PC-9 (cell line): ENCODE results near the gene BCAT1.

Source experiments
- CTCF ChIP-seq: fragments of 200-600 bp; sonication (generic); conservative IDR thresholded peaks from 2 replicates; pipeline ENCODE4 v1.6.1; 2017; ENCODE audit warnings: mixed run types, antibody characterized with exemption, mild to moderate bottlenecking, moderate library complexity
- EZH2 ChIP-seq: fragments of 200-600 bp; sonication (generic); IDR thresholded peaks from 2 replicates; pipeline ENCODE4 v1.8.0; 2017; ENCODE audit warnings: antibody characterized with exemption, low read depth

- no peak for TF ChIP-seq CTCF
- TF ChIP-seq EZH2, result no peak
Measured at GRCh38 chr12:24820872-24821271, 128.0 kb downstream of the BCAT1 start.
